A549 (cell line): Measurements from ENCODE around the gene USH1C. TPM values are rescaled to one million over a fixed set of nuclear protein-coding genes. Genes with fewer than 3 reads are reported as not detected.
A peak's percentile ranks its signal among the peaks of the same experiment; 100 is the strongest.

Experiments used
- ATAC-seq, 2 experiments: fragments of 200-7000 bp in 1 of 2; fragments of >200 bp in 1 of 2; cut with Nextera tagmentation in 1 of 2; cut with Tn5 transposase in 1 of 2; 3 replicates each; pipeline versions ENCODE4 v1.8.0 to v1.9.1; 2018 to 2020; ENCODE audit warnings: mild to moderate bottlenecking in 1 of 2, moderate library complexity in 1 of 2
- CTCF ChIA-PET: fragments of 300-600 bp; sonication (Branson Sonifier 250); formaldehyde crosslinking; extraction: SDS; loops from one replicate; lab custom pipeline; 2021; ENCODE audit warnings: antibody characterized with exemption, inconsistent platforms; lab: Yijun Ruan, JAX
- POLR2A ChIA-PET: fragments of 350-600 bp; formaldehyde crosslinking; extraction: SDS; loops from one replicate; lab custom pipeline; 2021; ENCODE audit warnings: antibody characterized with exemption, inconsistent platforms; lab: Yijun Ruan, JAX
- DNase-seq, 2 experiments: peaks; one replicate each; pipeline versions ENCODE4 v3.0.0 to v3.0.0-alpha.2; 2011 to 2016; ENCODE audit warnings: low read depth in 1 of 2, low spot score in 1 of 2
- FAIRE-seq: peaks from 2 replicates; lab custom pipeline; 2011; peaks lifted over from hg19 to GRCh38; lab: Jason Lieb, UNC
- H3K27ac ChIP-seq, 2 experiments: fragments of >200 bp; sonication (Bioruptor Twin); formaldehyde crosslinking; 3 replicates each; pipeline ENCODE4 v1.5.1; 2016 to 2017
- H3K4me1 ChIP-seq: fragments of >200 bp; sonication (Bioruptor Twin); formaldehyde crosslinking; 3 replicates; pipeline ENCODE4 v1.6.1; 2016
- H3K4me2 ChIP-seq: fragments of >200 bp; sonication (Bioruptor Twin); formaldehyde crosslinking; 3 replicates; pipeline ENCODE4 v1.6.1; 2016
- H3K4me3 ChIP-seq: fragments of >200 bp; sonication (Bioruptor Twin); formaldehyde crosslinking; 3 replicates; pipeline ENCODE4 v1.5.1; 2016
- H3K9me3 ChIP-seq: fragments of >200 bp; sonication (Bioruptor Twin); formaldehyde crosslinking; 3 replicates; pipeline ENCODE4 v1.6.1; 2016
- CBX8 ChIP-seq: fragments of 200-600 bp; sonication (generic); IDR thresholded peaks from 2 replicates; pipeline ENCODE4 v1.6.1; 2016
- CHD2 ChIP-seq: fragments of 150-350 bp; IDR thresholded peaks from 2 replicates; pipeline ENCODE4 v1.6.1; 2014; ENCODE audit warnings: low read length; ENCODE audit not compliant: partially characterized antibody
- CHD4 ChIP-seq: fragments of 200-600 bp; sonication (generic); IDR thresholded peaks from 2 replicates; pipeline ENCODE4 v1.6.1; 2016; ENCODE audit warnings: antibody characterized with exemption, mild to moderate bottlenecking, borderline replicate concordance
- CTCF ChIP-seq: fragments of >200 bp; sonication (Bioruptor Twin); formaldehyde crosslinking; IDR thresholded peaks from 3 replicates; pipeline ENCODE4 v1.5.1; 2016
- EHF ChIP-seq: fragments of 250-450 bp; sonication (Bioruptor Pico); IDR thresholded peaks from 2 replicates; pipeline ENCODE4 v1.5.0; 2020; ENCODE audit warnings: mild to moderate bottlenecking
- EP300 ChIP-seq, 2 experiments: fragments of >200 bp; sonication (Bioruptor Twin); formaldehyde crosslinking; IDR thresholded peaks; 2 replicates in 1 of 2; 3 replicates in 1 of 2; pipeline ENCODE4 v1.6.1; 2016 to 2017
- HDAC2 ChIP-seq: fragments of 200-600 bp; sonication (generic); IDR thresholded peaks from 2 replicates; pipeline ENCODE4 v1.6.1; 2016
- HES2 ChIP-seq: fragments of >200 bp; sonication (Bioruptor Twin); formaldehyde crosslinking; IDR thresholded peaks from 2 replicates; pipeline ENCODE4 v1.6.1; 2016
- HEYL ChIP-seq: fragments of 250-450 bp; sonication (Bioruptor Pico); IDR thresholded peaks from 2 replicates; pipeline ENCODE4 v1.8.0; 2021; ENCODE audit warnings: mild to moderate bottlenecking, moderate library complexity
- HOXB13 ChIP-seq: fragments of 250-450 bp; sonication (Bioruptor Pico); IDR thresholded peaks from 2 replicates; pipeline ENCODE4 v1.5.0; 2020; ENCODE audit warnings: low read depth, mild to moderate bottlenecking, moderate library complexity
- JUNB ChIP-seq: fragments of >200 bp; sonication (Bioruptor Twin); formaldehyde crosslinking; IDR thresholded peaks from 2 replicates; pipeline ENCODE4 v1.6.1; 2016
- KDM1A ChIP-seq: fragments of 200-600 bp; sonication (generic); IDR thresholded peaks from 2 replicates; pipeline ENCODE4 v1.6.1; 2016; ENCODE audit warnings: low read depth, mild to moderate bottlenecking
- KDM5A ChIP-seq: fragments of 200-600 bp; sonication (generic); IDR thresholded peaks from 2 replicates; pipeline ENCODE4 v1.6.1; 2016; ENCODE audit warnings: antibody characterized with exemption, mild to moderate bottlenecking
- MAFK ChIP-seq: fragments of 450-650 bp; IDR thresholded peaks from 2 replicates; pipeline ENCODE4 v1.6.1; 2014; ENCODE audit not compliant: partially characterized antibody
- MYC ChIP-seq: IDR thresholded peaks from 2 replicates; pipeline ENCODE4 v1.6.1; 2012; ENCODE audit warnings: mild to moderate bottlenecking, inconsistent platforms, low read length, improper control_type of control experiment, borderline replicate concordance
- NPAS2 ChIP-seq: fragments of 250-450 bp; sonication (Bioruptor Pico); IDR thresholded peaks from 2 replicates; pipeline ENCODE4 v1.8.0; 2022; ENCODE audit warnings: mild to moderate bottlenecking, moderate library complexity, borderline replicate concordance
- PHF8 ChIP-seq: fragments of 200-600 bp; sonication (generic); IDR thresholded peaks from 2 replicates; pipeline ENCODE4 v1.6.1; 2016; ENCODE audit warnings: low read depth, mild to moderate bottlenecking, antibody characterized with exemption, moderate library complexity, borderline replicate concordance
- POLR2AphosphoS2 ChIP-seq: conservative IDR thresholded peaks from 2 replicates; pipeline ENCODE4 v1.6.1; 2012; ENCODE audit warnings: low read length, improper control_type of control experiment, inconsistent platforms
- RAD21 ChIP-seq, 2 experiments: fragments of >200 bp in 1 of 2; sonication (Bioruptor Twin) in 1 of 2; formaldehyde crosslinking in 1 of 2; IDR thresholded peaks in 1 of 2; conservative IDR thresholded peaks in 1 of 2; 2 replicates in 1 of 2; 3 replicates in 1 of 2; pipeline ENCODE4 v1.6.1; 2012 to 2018; ENCODE audit warnings: inconsistent platforms in 1 of 2
- RARB ChIP-seq: fragments of 250-450 bp; sonication (Bioruptor Pico); IDR thresholded peaks from 2 replicates; pipeline ENCODE4 v1.8.0; 2021; ENCODE audit warnings: mild to moderate bottlenecking, moderate library complexity
- REST ChIP-seq: fragments of 200-600 bp; sonication (generic); IDR thresholded peaks from 2 replicates; pipeline ENCODE4 v1.6.1; 2016; ENCODE audit warnings: antibody characterized with exemption, mild to moderate bottlenecking, moderate library complexity
- SMC3 ChIP-seq: fragments of >200 bp; sonication (Bioruptor Twin); formaldehyde crosslinking; IDR thresholded peaks from 3 replicates; pipeline ENCODE4 v1.6.1; 2018; ENCODE audit warnings: inconsistent platforms
- TFCP2L1 ChIP-seq: fragments of 250-450 bp; sonication (Bioruptor Pico); IDR thresholded peaks from 2 replicates; pipeline ENCODE4 v1.5.0; 2021; ENCODE audit warnings: mild to moderate bottlenecking
- USF2 ChIP-seq: fragments of 450-650 bp; IDR thresholded peaks from 2 replicates; pipeline ENCODE4 v1.6.1; 2014; ENCODE audit warnings: antibody characterized with exemption
- ZFP36 ChIP-seq: fragments of 450-650 bp; IDR thresholded peaks from 2 replicates; pipeline ENCODE4 v1.6.1; 2014; ENCODE audit warnings: borderline replicate concordance; ENCODE audit not compliant: partially characterized antibody
- ZNF302 ChIP-seq: fragments of 250-450 bp; sonication (Bioruptor Pico); IDR thresholded peaks from 2 replicates; pipeline ENCODE4 v1.9.0; 2021; ENCODE audit warnings: inconsistent platforms, mild to moderate bottlenecking, moderate library complexity
- WGBS: methylation state at CpG from one replicate; pipeline ENCODE4 v1.1.6; 2017; ENCODE audit errors: missing lambda C conversion rate; 5-methylcytosine and 5-hydroxymethylcytosine counted together
- polyA plus RNA-seq, 4 experiments: library from polyadenylated mRNA; depleted of rRNA in 3 of 4; stranded (reverse); fragments of >200 nt; fragmentation: RNase III in 1 of 4; extraction: RNeasy Plus Mini Kit Qiagen cat#74134 plus additional on column Dnase treatment in 1 of 4; gene quantifications; 2 replicates in 3 of 4; 3 replicates in 1 of 4; pipeline ENCODE4 v1.2.3, GENCODE V29; 2011 to 2017

The USH1C gene
- polyA plus RNA-seq, 2 of the 4 experiments (the other 2 are of a cell fraction), result 3.2 to 8.6 TPM

GRCh38 chr11:17471501-17471900, 72.7 kb downstream of the USH1C start:
- Histone ChIP-seq H3K4me1 (no peaks in the 10 kb centered on the region), H3K9me3 (no peaks in the 10 kb centered on the region), H3K4me3 (no peak overlapping the region), H3K27ac (no peak overlapping the region), H3K4me2 (no peak overlapping the region)
- ATAC-seq (no peak), DNase-seq (peak in 1 of 2 experiments; percentile 17), FAIRE-seq (no peak)
- TF ChIP-seq CTCF (0 out of 3 replicates have a peak, but pooled peaks have one; percentile 11), MYC (no peak), RAD21 (conservative IDR thresholded peaks at IDR 0.05 in 1 of 2, IDR thresholded peaks at IDR 0.05 in 1 of 2) (peak; percentile 29 to 45; a peak in 3 of 5 replicates), SMC3 (no peak), CHD4 (no peak)
- ChIA-PET CTCF (interaction anchor here (1.7 to 3.0 kb wide), 5 partner anchors 14 to 80 kb away, joined by 6 to 16 read pairs (median 6); no protein-coding TSS in a partner anchor), POLR2A (no interaction called here)
- 47% methylated on average over 3 of the region's 3 CpGs for WGBS

GRCh38 chr11:17469998-17470397, 74.2 kb downstream of the USH1C start:
- FAIRE-seq (no peak), ATAC-seq (no peak), DNase-seq (no peak)
- WGBS, result 78% methylated on average over 6 of the region's 6 CpGs
- Histone ChIP-seq H3K27ac (no peak overlapping the region), H3K9me3 (no peaks in the 10 kb centered on the region), H3K4me3 (no peak overlapping the region), H3K4me2 (no peak overlapping the region), H3K4me1 (no peaks in the 10 kb centered on the region)
- CTCF ChIA-PET, result interaction anchor here (1.3 to 4.1 kb wide), 5 partner anchors 19 to 86 kb away, joined by 3 to 21 read pairs (median 5); no protein-coding TSS in a partner anchor
- POLR2A ChIA-PET, result no interaction called here
- TF ChIP-seq HEYL (CRISPR knock-in tag) (no peak), CBX8 (no peak), CHD2 (no peak), HDAC2 (no peak), HES2 (no peak), JUNB (no peak), KDM5A (no peak), ZFP36 (no peak), ZNF302 (CRISPR knock-in tag) (no peak), HOXB13 (CRISPR knock-in tag) (no peak)

- 84% methylated on average over 4 of the region's 4 CpGs for WGBS
- Histone ChIP-seq H3K27ac (no peak overlapping the region; a peak in 1 of 6 replicates), H3K4me2 (no peak overlapping the region), H3K4me3 (no peak overlapping the region), H3K9me3 (no peaks in the 10 kb centered on the region), H3K4me1 (no peaks in the 10 kb centered on the region)
- CTCF ChIA-PET, result interaction anchor here (1.2 to 4.1 kb wide), 8 partner anchors 9 to 84 kb away, joined by 3 to 21 read pairs (median 4); partner anchors contain the start of gene KCNJ11
- FAIRE-seq (no peak), DNase-seq (no peak), ATAC-seq (no peak)
- TF ChIP-seq REST (no peak), RARB (CRISPR knock-in tag) (no peak), KDM1A (no peak), TFCP2L1 (CRISPR knock-in tag) (no peak), NPAS2 (CRISPR knock-in tag) (no peak), CHD2 (no peak), SMC3 (no peak), USF2 (no peak), EHF (no peak), RAD21 (conservative IDR thresholded peaks at IDR 0.05 in 1 of 2, IDR thresholded peaks at IDR 0.05 in 1 of 2) (no peak), EP300 (IDR thresholded peaks at IDR 0.05) (no peak), MAFK (no peak), POLR2AphosphoS2 (no peak), PHF8 (no peak), CTCF (no peak)
- POLR2A ChIA-PET, result no interaction called here
Measured at GRCh38 chr11:17468122-17468521, 76.1 kb downstream of the USH1C start.
